ENCODE data around the gene WRNIP1. TPM values are rescaled to one million over a fixed set of nuclear protein-coding genes. Genes with fewer than 3 reads are reported as not detected.

The WRNIP1 gene
- total and polyA plus RNA-seq, 9 of the 15 experiments (the other 6 are each of a cell fraction or from before 2014, with no cell fraction given): 13.2 to 63.6 (median 48.6) TPM

- no peak for TF ChIP-seq HOMEZ (CRISPR knock-in tag; IDR thresholded peaks at IDR 0.05)
- TF ChIP-seq ARNT (IDR thresholded peaks at IDR 0.05): no peak
- no peak for TF ChIP-seq NR2C2 (CRISPR knock-in tag; IDR thresholded peaks at IDR 0.05)
- no peak for TF ChIP-seq NR2C2 (tag; IDR thresholded peaks at IDR 0.05)
- no peak for TF ChIP-seq TAF1 (IDR thresholded peaks at IDR 0.05; ENCODE audit: control insufficient read depth, extremely low read depth, insufficient read depth, low read length, severe bottlenecking)
- no peak for TF ChIP-seq CBX3 (IDR thresholded peaks at IDR 0.05; ENCODE audit: borderline replicate concordance in 1 of 2, low read length in 2 of 2)
- TF ChIP-seq CTCFL (IDR thresholded peaks at IDR 0.05; ENCODE audit: borderline replicate concordance, insufficient read depth, low read depth, low read length, poor library complexity, severe bottlenecking): no peak
- TF ChIP-seq ARID2 (IDR thresholded peaks at IDR 0.05): no peak
- no peak for TF ChIP-seq CUX1 (CRISPR knock-in tag; IDR thresholded peaks at IDR 0.05)
- TF ChIP-seq MLLT1 (IDR thresholded peaks at IDR 0.05): no peak
- TF ChIP-seq POLR2H (tag; IDR thresholded peaks at IDR 0.05; ENCODE audit: low read depth): no peak
- TF ChIP-seq SPI1 (IDR thresholded peaks at IDR 0.05; ENCODE audit: borderline replicate concordance, low read depth, low read length): no peak
- no peak for TF ChIP-seq FOS (IDR thresholded peaks at IDR 0.05; ENCODE audit: extremely low read depth, insufficient read length)
- no peak for TF ChIP-seq SP1 (CRISPR knock-in tag; IDR thresholded peaks at IDR 0.05)
- TF ChIP-seq SRSF3 (IDR thresholded peaks at IDR 0.05; ENCODE audit: insufficient read depth, low read length): no peak
- no peak for TF ChIP-seq DEAF1 (CRISPR knock-in tag; IDR thresholded peaks at IDR 0.05)
Measured at GRCh38 chr6:2834262-2834661, 69.1 kb downstream of the WRNIP1 start (continued).
